Measurements from ENCODE around the gene LY86. TPM values are rescaled to one million over a fixed set of nuclear protein-coding genes. Genes with fewer than 3 reads are reported as not detected.

Gene LY86
- total and polyA plus RNA-seq, 3 donors from 2014 or later: 0.87 to 3.5 (median 1.6) TPM

GRCh38 chr6:6564154-6564553 lies 24.4 kb upstream of the LY86 start:
- no peak for TF ChIP-seq POLR2A (IDR thresholded peaks at IDR 0.05)
- no peak for TF ChIP-seq CTCF (IDR thresholded peaks at IDR 0.05)
- Histone ChIP-seq H3K27me3 (no peaks in the 10 kb centered on the region), H3K4me1 (no peaks in the 10 kb centered on the region), H3K4me3 (no peak overlapping the region), H3K27ac (no peak overlapping the region), H3K36me3 (ENCODE audit: low read depth, missing control alignments) (no peaks in the 10 kb centered on the region), H3K9me3 (no peaks in the 10 kb centered on the region)
- DNase-seq: no peak
- intact Hi-C loops (cut with DNase I; ENCODE audit: low total_unique reads): no loop called here
- 82 to 95% methylated on average over 5 of the region's 5 CpGs for WGBS, 2 donors

GRCh38 chr6:6565069-6565468 lies 23.5 kb upstream of the LY86 start:
- TF ChIP-seq CTCF (IDR thresholded peaks at IDR 0.05): no peak
- no peak for TF ChIP-seq POLR2A (IDR thresholded peaks at IDR 0.05)
- Histone ChIP-seq H3K4me1 (no peaks in the 10 kb centered on the region), H3K36me3 (ENCODE audit: low read depth, missing control alignments) (no peaks in the 10 kb centered on the region), H3K27me3 (no peaks in the 10 kb centered on the region), H3K4me3 (no peak overlapping the region), H3K9me3 (no peaks in the 10 kb centered on the region), H3K27ac (no peak overlapping the region)
- intact Hi-C loops (cut with DNase I; ENCODE audit: low total_unique reads): no loop called here
- DNase-seq: no peak
- 87 to 90% methylated on average over 4 of the region's 4 CpGs for WGBS, 2 donors

- Histone ChIP-seq H3K36me3 (ENCODE audit: low read depth, missing control alignments) (no peaks in the 10 kb centered on the region), H3K4me3 (no peak overlapping the region), H3K9me3 (no peaks in the 10 kb centered on the region), H3K4me1 (no peaks in the 10 kb centered on the region), H3K27me3 (no peaks in the 10 kb centered on the region), H3K27ac (no peak overlapping the region)
- 54 to 57% methylated on average over 3 of the region's 3 CpGs for WGBS, 2 donors
- no peak for DNase-seq
- intact Hi-C loops (cut with DNase I; ENCODE audit: low total_unique reads): no loop called here
- no peak for TF ChIP-seq POLR2A (IDR thresholded peaks at IDR 0.05)
- TF ChIP-seq CTCF (IDR thresholded peaks at IDR 0.05): no peak
Measured at GRCh38 chr6:6565488-6565887, 23.0 kb upstream of the LY86 start.

GRCh38 chr6:6566766-6567165 lies 21.8 kb upstream of the LY86 start:
- no peaks in the 10 kb centered on the region for H3K27me3 ChIP-seq
- TF ChIP-seq POLR2A (IDR thresholded peaks at IDR 0.05) (no peak), CTCF (IDR thresholded peaks at IDR 0.05) (no peak)
- intact Hi-C loops (cut with DNase I; ENCODE audit: low total_unique reads): no loop called here
- H3K4me1 ChIP-seq: no peaks in the 10 kb centered on the region
- 80 to 82% methylated on average over 1 to 4 of the region's 4 CpGs for WGBS, 2 donors
- no peak for DNase-seq
- no peaks in the 10 kb centered on the region for H3K9me3 ChIP-seq
- no peak overlapping the region for H3K4me3 ChIP-seq
- no peak overlapping the region for H3K27ac ChIP-seq
- no peaks in the 10 kb centered on the region for H3K36me3 ChIP-seq (ENCODE audit: low read depth, missing control alignments)

- TF ChIP-seq POLR2A (IDR thresholded peaks at IDR 0.05) (no peak), CTCF (IDR thresholded peaks at IDR 0.05) (no peak)
- DNase-seq: no peak
- H3K4me1 ChIP-seq: no peaks in the 10 kb centered on the region
- intact Hi-C loops (cut with DNase I; ENCODE audit: low total_unique reads): no loop called here
- 74 to 79% methylated on average over 13 of the region's 13 CpGs for WGBS, 2 donors
- no peaks in the 10 kb centered on the region for H3K36me3 ChIP-seq (ENCODE audit: low read depth, missing control alignments)
- no peak overlapping the region for H3K27ac ChIP-seq
- H3K4me3 ChIP-seq: no peak overlapping the region
- H3K27me3 ChIP-seq: no peaks in the 10 kb centered on the region
- H3K9me3 ChIP-seq: no peaks in the 10 kb centered on the region
Measured at GRCh38 chr6:6569096-6569810, 19.3 kb upstream of the LY86 start.

Data from testis (tissue), 3 donors.